GM12874 (cell line): Measurements from ENCODE around the gene RUNX1.

Experiments
- TF ChIP-seq, protein P1 (sequence below): IDR thresholded peaks from 2 replicates; pipeline ENCODE4 v1.5.1; 2011; ENCODE audit warnings: low read depth, mild to moderate bottlenecking, control low read depth, low read length, moderate library complexity; ENCODE audit not compliant: insufficient read depth

RUNX1 gene

GRCh38 chr21:34807146-34807880, 241.8 kb downstream of the RUNX1 start:
- TF ChIP-seq, protein P1, sequence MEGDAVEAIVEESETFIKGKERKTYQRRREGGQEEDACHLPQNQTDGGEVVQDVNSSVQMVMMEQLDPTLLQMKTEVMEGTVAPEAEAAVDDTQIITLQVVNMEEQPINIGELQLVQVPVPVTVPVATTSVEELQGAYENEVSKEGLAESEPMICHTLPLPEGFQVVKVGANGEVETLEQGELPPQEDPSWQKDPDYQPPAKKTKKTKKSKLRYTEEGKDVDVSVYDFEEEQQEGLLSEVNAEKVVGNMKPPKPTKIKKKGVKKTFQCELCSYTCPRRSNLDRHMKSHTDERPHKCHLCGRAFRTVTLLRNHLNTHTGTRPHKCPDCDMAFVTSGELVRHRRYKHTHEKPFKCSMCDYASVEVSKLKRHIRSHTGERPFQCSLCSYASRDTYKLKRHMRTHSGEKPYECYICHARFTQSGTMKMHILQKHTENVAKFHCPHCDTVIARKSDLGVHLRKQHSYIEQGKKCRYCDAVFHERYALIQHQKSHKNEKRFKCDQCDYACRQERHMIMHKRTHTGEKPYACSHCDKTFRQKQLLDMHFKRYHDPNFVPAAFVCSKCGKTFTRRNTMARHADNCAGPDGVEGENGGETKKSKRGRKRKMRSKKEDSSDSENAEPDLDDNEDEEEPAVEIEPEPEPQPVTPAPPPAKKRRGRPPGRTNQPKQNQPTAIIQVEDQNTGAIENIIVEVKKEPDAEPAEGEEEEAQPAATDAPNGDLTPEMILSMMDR = no peak

GRCh38 chr21:34806423-34806822, 242.7 kb downstream of the RUNX1 start:
- TF ChIP-seq, protein P1 = no peak

GRCh38 chr21:34805157-34805556, 243.9 kb downstream of the RUNX1 start:
- TF ChIP-seq, protein P1 = no peak

- TF ChIP-seq, protein P1 = no peak
Observed at GRCh38 chr21:34803782-34804370, 245.2 kb downstream of the RUNX1 start.

- TF ChIP-seq, protein P1 = no peak
Observed at GRCh38 chr21:34802180-34802899, 246.8 kb downstream of the RUNX1 start.

GRCh38 chr21:34801519-34802132, 247.5 kb downstream of the RUNX1 start:
- TF ChIP-seq, protein P1 = peak; percentile 56
